T-helper 2 cell treated with Interferon-gamma antibody and Interleukin-4, amounts not matched to agents 5 μg/mL and 100 μg/mL, for 36 hours (primary cell): ENCODE measurements around the gene ECI1.
"Not testable (repeated sequence)": the region's sequence is repeated elsewhere in the genome, so short reads cannot be mapped to it uniquely, and the experiment has no call there.

Source experiments
- DNase-seq: peaks from one replicate; pipeline ENCODE4 v3.0.0; 2021; ENCODE audit warnings: low spot score
- H3K27ac Mint-ChIP-seq: one replicate; pipeline ENCODE4 v1.8.0; 2021; ENCODE audit warnings: mild to moderate bottlenecking, mixed read lengths
- H3K27me3 Mint-ChIP-seq: one replicate; pipeline ENCODE4 v1.8.0; 2021; ENCODE audit warnings: low read depth, mixed read lengths
- H3K36me3 Mint-ChIP-seq: one replicate; pipeline ENCODE4 v1.8.0; 2021; ENCODE audit warnings: low read depth, mixed read lengths
- H3K4me1 Mint-ChIP-seq: one replicate; pipeline ENCODE4 v1.8.0; 2021; ENCODE audit warnings: low read depth, mixed read lengths
- H3K4me3 Mint-ChIP-seq: one replicate; pipeline ENCODE4 v1.8.0; 2022; ENCODE audit warnings: mild to moderate bottlenecking, moderate library complexity, mixed read lengths
- H3K9me3 Mint-ChIP-seq: one replicate; pipeline ENCODE4 v1.8.0; 2021; ENCODE audit warnings: mixed read lengths

The ECI1 gene

GRCh38 chr16:2253293-2253692 is 1.9 kb upstream of the ECI1 start:
- Mint-ChIP-seq H3K36me3 (peaks cover 48% of the 10 kb centered on the region), H3K27me3 (no peaks in the 10 kb centered on the region), H3K27ac (no peak overlapping the region), H3K4me3 (no peak overlapping the region), H3K9me3 (no peaks in the 10 kb centered on the region), H3K4me1 (peaks cover 3% of the 10 kb centered on the region)
- DNase-seq: no peak

GRCh38 chr16:2252806-2253148 is 1.4 kb upstream of the ECI1 start:
- Mint-ChIP-seq H3K9me3 (no peaks in the 10 kb centered on the region), H3K4me3 (no peak overlapping the region), H3K27me3 (no peaks in the 10 kb centered on the region), H3K36me3 (peaks cover 43% of the 10 kb centered on the region), H3K4me1 (peaks cover 3% of the 10 kb centered on the region), H3K27ac (peak overlapping the region; percentile 63)
- no peak for DNase-seq

- no peaks in the 10 kb centered on the region for H3K27me3 Mint-ChIP-seq
- no peaks in the 10 kb centered on the region for H3K9me3 Mint-ChIP-seq
- DNase-seq: peak; percentile 24
- peak overlapping the region; percentile 91 for H3K4me3 Mint-ChIP-seq
- peaks cover 27% of the 10 kb centered on the region for H3K36me3 Mint-ChIP-seq
- peak overlapping the region; percentile 92 for H3K27ac Mint-ChIP-seq
- H3K4me1 Mint-ChIP-seq: peaks cover 3% of the 10 kb centered on the region
Observed at GRCh38 chr16:2250652-2251295, 613 bp downstream of the ECI1 start.

- Mint-ChIP-seq H3K4me3 (no peak overlapping the region), H3K27ac (no peak overlapping the region), H3K36me3 (peaks cover 14% of the 10 kb centered on the region), H3K27me3 (no peaks in the 10 kb centered on the region), H3K9me3 (no peaks in the 10 kb centered on the region), H3K4me1 (peaks cover 3% of the 10 kb centered on the region)
- no peak for DNase-seq
Observed at GRCh38 chr16:2246301-2246885, 5.0 kb downstream of the ECI1 start.

- no peaks in the 10 kb centered on the region for H3K27me3 Mint-ChIP-seq
- peaks cover 11% of the 10 kb centered on the region for H3K36me3 Mint-ChIP-seq
- H3K9me3 Mint-ChIP-seq: no peaks in the 10 kb centered on the region
- no peak overlapping the region for H3K4me3 Mint-ChIP-seq
- no peak for DNase-seq
- no peak overlapping the region for H3K27ac Mint-ChIP-seq
- H3K4me1 Mint-ChIP-seq: no peaks in the 10 kb centered on the region
Observed at GRCh38 chr16:2244926-2245795, 6.2 kb downstream of the ECI1 start.

- Mint-ChIP-seq H3K4me1 (no peaks in the 10 kb centered on the region), H3K4me3 (no peak overlapping the region), H3K9me3 (no peaks in the 10 kb centered on the region), H3K27ac (no peak overlapping the region), H3K27me3 (no peaks in the 10 kb centered on the region), H3K36me3 (peaks cover 11% of the 10 kb centered on the region)
- DNase-seq: no peak
Observed at GRCh38 chr16:2244301-2244700, 7.1 kb downstream of the ECI1 start.

- H3K27me3 Mint-ChIP-seq: no peaks in the 10 kb centered on the region
- DNase-seq: no peak
- H3K4me3 Mint-ChIP-seq: no peak overlapping the region
- H3K9me3 Mint-ChIP-seq: no peaks in the 10 kb centered on the region
- no peaks in the 10 kb centered on the region for H3K4me1 Mint-ChIP-seq
- H3K27ac Mint-ChIP-seq: no peak overlapping the region
- peaks cover 11% of the 10 kb centered on the region for H3K36me3 Mint-ChIP-seq
Observed at GRCh38 chr16:2243781-2244180, 7.6 kb downstream of the ECI1 start.

GRCh38 chr16:2243031-2243528 is 8.3 kb downstream of the ECI1 start:
- no peak overlapping the region for H3K4me3 Mint-ChIP-seq
- no peaks in the 10 kb centered on the region for H3K27me3 Mint-ChIP-seq
- no peak overlapping the region for H3K27ac Mint-ChIP-seq
- peaks cover 11% of the 10 kb centered on the region for H3K36me3 Mint-ChIP-seq
- no peaks in the 10 kb centered on the region for H3K9me3 Mint-ChIP-seq
- no peak for DNase-seq
- no peaks in the 10 kb centered on the region for H3K4me1 Mint-ChIP-seq

GRCh38 chr16:2242598-2242997 is 8.8 kb downstream of the ECI1 start:
- Mint-ChIP-seq H3K27me3 (no peaks in the 10 kb centered on the region), H3K27ac (no peak overlapping the region), H3K36me3 (peaks cover 9% of the 10 kb centered on the region)

GRCh38 chr16:2240331-2240730 is 11.1 kb downstream of the ECI1 start:
- not testable (repeated sequence) for H3K4me1 Mint-ChIP-seq, H3K4me3 Mint-ChIP-seq, DNase-seq, H3K9me3 Mint-ChIP-seq, H3K36me3 Mint-ChIP-seq, H3K27ac Mint-ChIP-seq, H3K27me3 Mint-ChIP-seq

More at GRCh38 chr16:2242598-2242997, 8.8 kb downstream of the ECI1 start:
- no peaks in the 10 kb centered on the region for H3K4me1 Mint-ChIP-seq
- no peaks in the 10 kb centered on the region for H3K9me3 Mint-ChIP-seq
- no peak overlapping the region for H3K4me3 Mint-ChIP-seq
- DNase-seq: no peak

- Mint-ChIP-seq H3K9me3 (no peaks in the 10 kb centered on the region), H3K36me3 (peaks cover 9% of the 10 kb centered on the region)
- DNase-seq: no peak
Observed at GRCh38 chr16:2238838-2239675, 12.3 kb downstream of the ECI1 start.

GRCh38 chr16:2238150-2238837 is 13.1 kb downstream of the ECI1 start:
- H3K4me1 Mint-ChIP-seq: no peaks in the 10 kb centered on the region
- H3K36me3 Mint-ChIP-seq: peaks cover 12% of the 10 kb centered on the region
- no peak overlapping the region for H3K27ac Mint-ChIP-seq
- no peaks in the 10 kb centered on the region for H3K9me3 Mint-ChIP-seq
- H3K4me3 Mint-ChIP-seq: no peak overlapping the region
- no peak for DNase-seq
- peaks cover 3% of the 10 kb centered on the region for H3K27me3 Mint-ChIP-seq

More at GRCh38 chr16:2238838-2239675, 12.3 kb downstream of the ECI1 start:
- Mint-ChIP-seq H3K4me1 (no peaks in the 10 kb centered on the region), H3K27me3 (peaks cover 3% of the 10 kb centered on the region), H3K4me3 (no peak overlapping the region), H3K27ac (no peak overlapping the region)

GRCh38 chr16:2237493-2238149 is 13.8 kb downstream of the ECI1 start:
- H3K36me3 Mint-ChIP-seq: peaks cover 12% of the 10 kb centered on the region
- no peaks in the 10 kb centered on the region for H3K4me1 Mint-ChIP-seq
- no peak overlapping the region for H3K4me3 Mint-ChIP-seq
- no peaks in the 10 kb centered on the region for H3K9me3 Mint-ChIP-seq
- H3K27ac Mint-ChIP-seq: no peak overlapping the region
- DNase-seq: no peak
- H3K27me3 Mint-ChIP-seq: peaks cover 3% of the 10 kb centered on the region
